Endothelial cell of umbilical vein (primary cell): ENCODE measurements around the gene DNAL1. TPM values are rescaled to one million over a fixed set of nuclear protein-coding genes. Genes with fewer than 3 reads are reported as not detected.

Experiments
- BruUV-seq: library from RNA; stranded (reverse); fragments of 400-500 nt; replicated peaks from 2 replicates; lab custom pipeline; 2021; lab: Mats Ljungman, UMichigan
- CTCF ChIA-PET: fragments of 300-600, 350-600 bp; sonication (Branson Sonifier 250); formaldehyde crosslinking; loops from one replicate; lab custom pipeline; 2021; ENCODE audit warnings: antibody characterized with exemption, inconsistent platforms; lab: Charles Lee
- POLR2A ChIA-PET: fragments of 300-600, 350-600 bp; sonication (Branson Sonifier 250); formaldehyde crosslinking; loops from one replicate; lab custom pipeline; 2021; ENCODE audit warnings: antibody characterized with exemption, inconsistent platforms; lab: Charles Lee
- DNase-seq: peaks from one replicate; pipeline ENCODE4 v3.0.0-alpha.2; 2011; ENCODE audit warnings: low read depth, low spot score
- FAIRE-seq: peaks from 2 replicates; lab custom pipeline; 2011; peaks lifted over from hg19 to GRCh38; lab: Jason Lieb, UNC
- H2AFZ ChIP-seq: 2 replicates; pipeline ENCODE4 v1.6.0; 2012; ENCODE audit warnings: low read depth, low read length, control low read depth, inconsistent platforms
- H3K27ac ChIP-seq: 2 replicates; pipeline ENCODE4 v1.5.1; 2011; ENCODE audit warnings: low read depth, mild to moderate bottlenecking, control low read depth, low read length, moderate library complexity; ENCODE audit not compliant: insufficient read depth
- H3K27me3 ChIP-seq, 2 experiments: 2 replicates each; pipeline versions ENCODE4 v1.6.0 to v1.6.1; 2011; ENCODE audit warnings: low read length in 2 of 2, mixed read lengths in 1 of 2; ENCODE audit not compliant: control insufficient read depth in 2 of 2, insufficient read depth in 2 of 2
- H3K36me3 ChIP-seq, 2 experiments: 2 replicates in 1 of 2; 3 replicates in 1 of 2; pipeline ENCODE4 v1.5.1; 2011; ENCODE audit warnings: low read length in 2 of 2, mild to moderate bottlenecking in 1 of 2, moderate library complexity in 1 of 2; ENCODE audit not compliant: control insufficient read depth in 2 of 2, insufficient read depth in 2 of 2; ENCODE audit errors: extremely low read depth in 1 of 2
- H3K4me1 ChIP-seq: 3 replicates; pipeline ENCODE4 v1.5.1; 2011; ENCODE audit warnings: mild to moderate bottlenecking, low read length; ENCODE audit not compliant: control insufficient read depth, insufficient read depth; ENCODE audit errors: extremely low read depth
- H3K4me2 ChIP-seq: 2 replicates; pipeline ENCODE4 v1.6.1; 2011; ENCODE audit warnings: low read length, control low read depth, mixed read lengths; ENCODE audit not compliant: insufficient read depth
- H3K4me3 ChIP-seq, 3 experiments: fragments of 200-600 bp in 1 of 3; sonication (generic), shearing (Covaris generic) in 1 of 3; replicated peaks in 1 of 3; 2 replicates each; pipeline ENCODE4 v1.5.1; 2011 to 2016; ENCODE audit warnings: control low read depth in 3 of 3, low read length in 3 of 3, mild to moderate bottlenecking in 2 of 3, inconsistent platforms in 1 of 3, low read depth in 1 of 3, moderate library complexity in 1 of 3; ENCODE audit not compliant: insufficient read depth in 1 of 3
- H3K79me2 ChIP-seq: 2 replicates; pipeline ENCODE4 v1.6.0; 2012; ENCODE audit warnings: low read length, inconsistent platforms; ENCODE audit not compliant: control insufficient read depth, insufficient read depth
- H3K9ac ChIP-seq: replicated peaks from 2 replicates; pipeline ENCODE3; 2011; ENCODE audit warnings: low read length, control low read depth; ENCODE audit not compliant: insufficient read depth; ENCODE audit errors: extremely low read depth
- H3K9me1 ChIP-seq: replicated peaks from 3 replicates; pipeline ENCODE4 v1.6.0; 2011; ENCODE audit warnings: mild to moderate bottlenecking, low read length; ENCODE audit not compliant: control insufficient read depth, insufficient read depth; ENCODE audit errors: extremely low read depth
- H3K9me3 ChIP-seq: replicated peaks from 2 replicates; pipeline ENCODE4 v1.5.1; 2012; ENCODE audit warnings: low read length, inconsistent platforms; ENCODE audit not compliant: control insufficient read depth, insufficient read depth
- H4K20me1 ChIP-seq: replicated peaks from 2 replicates; pipeline ENCODE3; 2011; ENCODE audit warnings: mild to moderate bottlenecking, low read length; ENCODE audit not compliant: control insufficient read depth, insufficient read depth; ENCODE audit errors: extremely low read depth
- EZH2 ChIP-seq: IDR thresholded peaks from 2 replicates; pipeline ENCODE4 v1.6.1; 2012; ENCODE audit warnings: borderline replicate concordance, low read depth, mild to moderate bottlenecking, moderate library complexity, low read length, inconsistent platforms; ENCODE audit not compliant: severe bottlenecking
- FOS ChIP-seq: IDR thresholded peaks from 2 replicates; pipeline ENCODE4 v1.6.1; 2011; ENCODE audit warnings: mild to moderate bottlenecking, low read length, moderate library complexity, borderline replicate concordance; ENCODE audit not compliant: insufficient read depth
- GATA2 ChIP-seq: IDR thresholded peaks from 2 replicates; pipeline ENCODE4 v1.7.0; 2011; ENCODE audit warnings: low read depth, mild to moderate bottlenecking, moderate library complexity, mixed read lengths, low read length; ENCODE audit not compliant: insufficient read length, insufficient read depth
- JUN ChIP-seq: IDR thresholded peaks from 2 replicates; pipeline ENCODE4 v1.6.1; 2011; ENCODE audit warnings: borderline replicate concordance, low read depth; ENCODE audit not compliant: insufficient read length, insufficient read depth
- MAX ChIP-seq: IDR thresholded peaks from 2 replicates; pipeline ENCODE4 v1.6.1; 2011; ENCODE audit not compliant: insufficient read depth, insufficient read length
- MYC ChIP-seq: IDR thresholded peaks from one replicate; pipeline ENCODE4 v1.6.1; 2011; ENCODE audit warnings: mild to moderate bottlenecking, low read depth, low read length
- POLR2A ChIP-seq: IDR thresholded peaks from 2 replicates; pipeline ENCODE4 v1.6.1; 2012; ENCODE audit warnings: low read depth, mild to moderate bottlenecking, control low read depth, low read length
- POLR2AphosphoS5 ChIP-seq: IDR thresholded peaks from 2 replicates; pipeline ENCODE4 v1.6.1; 2012; ENCODE audit warnings: low read depth, mild to moderate bottlenecking, control low read depth, low read length, moderate library complexity; ENCODE audit not compliant: insufficient read depth
- dilution Hi-C: fragments of 300-500 bp; cut with MboI; formaldehyde crosslinking; loops from one replicate; pipeline ENCODE4 v1.15.0; 2019; ENCODE audit warnings: low sequenced_read_pairs; ENCODE audit not compliant: extremely low pct_ligation_motif_present
- intact Hi-C: fragments of 100-400 bp; cut with micrococcal nuclease; formaldehyde crosslinking; loops from one replicate; pipeline ENCODE4 v1.10.0; 2022
- polyA plus RNA-seq, 4 experiments: library from polyadenylated mRNA; depleted of rRNA in 3 of 4; stranded (reverse) in 3 of 4; unstranded in 1 of 4; fragments of >200 nt; gene quantifications; 2 replicates each; pipeline versions ENCODE4 v1.2.1 to v1.2.3, GENCODE V29; 2011 to 2012; ENCODE audit warnings: missing spikeins in 1 of 4
- total RNA-seq: library from RNA; stranded (reverse); gene quantifications from 2 replicates; pipeline ENCODE4 v1.2.3, GENCODE V29; 2021
- TF ChIP-seq, protein P1 (sequence below), 2 donors: IDR thresholded peaks; 1 replicate in 1 of 2; 2 replicates in 1 of 2; pipeline ENCODE4 v1.5.1; 2011; ENCODE audit warnings: low read length in 2 of 2, mild to moderate bottlenecking in 2 of 2, moderate library complexity in 2 of 2, control low read depth in 1 of 2, inconsistent platforms in 1 of 2, low read depth in 1 of 2; ENCODE audit not compliant: insufficient read depth in 1 of 2; ENCODE audit errors: extremely low read depth in 1 of 2

Gene DNAL1
- total and polyA plus RNA-seq, 2 donors (not counting 3 experiments of a cell fraction or from before 2014, with no cell fraction given), result 2.4 to 15.3 TPM

- Histone ChIP-seq H3K4me2 (no peak overlapping the region), H3K9me3 (no peaks in the 10 kb centered on the region), H3K27ac (no peak overlapping the region), H3K4me1 (no peaks in the 10 kb centered on the region), H3K79me2 (no peaks in the 10 kb centered on the region), H3K36me3 (no peaks in the 10 kb centered on the region), H4K20me1 (no peaks in the 10 kb centered on the region), H3K9ac (no peak overlapping the region), H3K27me3 (no peaks in the 10 kb centered on the region), H3K9me1 (no peaks in the 10 kb centered on the region), H3K4me3 (no peak overlapping the region), H2AFZ (no peak overlapping the region)
- ChIA-PET CTCF (no interaction called here), POLR2A (no interaction called here)
- intact Hi-C loops (no loop called here), dilution Hi-C loops (no loop called here)
- FAIRE-seq, result no peak
- DNase-seq, result no peak
- TF ChIP-seq EZH2, result no peak
- no peak for TF ChIP-seq JUN
- TF ChIP-seq MYC, result no peak
- no peak for TF ChIP-seq GATA2
- TF ChIP-seq FOS, result no peak
- TF ChIP-seq, protein P1, sequence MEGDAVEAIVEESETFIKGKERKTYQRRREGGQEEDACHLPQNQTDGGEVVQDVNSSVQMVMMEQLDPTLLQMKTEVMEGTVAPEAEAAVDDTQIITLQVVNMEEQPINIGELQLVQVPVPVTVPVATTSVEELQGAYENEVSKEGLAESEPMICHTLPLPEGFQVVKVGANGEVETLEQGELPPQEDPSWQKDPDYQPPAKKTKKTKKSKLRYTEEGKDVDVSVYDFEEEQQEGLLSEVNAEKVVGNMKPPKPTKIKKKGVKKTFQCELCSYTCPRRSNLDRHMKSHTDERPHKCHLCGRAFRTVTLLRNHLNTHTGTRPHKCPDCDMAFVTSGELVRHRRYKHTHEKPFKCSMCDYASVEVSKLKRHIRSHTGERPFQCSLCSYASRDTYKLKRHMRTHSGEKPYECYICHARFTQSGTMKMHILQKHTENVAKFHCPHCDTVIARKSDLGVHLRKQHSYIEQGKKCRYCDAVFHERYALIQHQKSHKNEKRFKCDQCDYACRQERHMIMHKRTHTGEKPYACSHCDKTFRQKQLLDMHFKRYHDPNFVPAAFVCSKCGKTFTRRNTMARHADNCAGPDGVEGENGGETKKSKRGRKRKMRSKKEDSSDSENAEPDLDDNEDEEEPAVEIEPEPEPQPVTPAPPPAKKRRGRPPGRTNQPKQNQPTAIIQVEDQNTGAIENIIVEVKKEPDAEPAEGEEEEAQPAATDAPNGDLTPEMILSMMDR (IDR thresholded peaks at IDR 0.05; ENCODE audit: extremely low read depth in 1 of 2, insufficient read depth in 1 of 2, low read depth in 1 of 2, low read length in 2 of 2), result no peak
- TF ChIP-seq MAX, result no peak
- no peak for TF ChIP-seq POLR2AphosphoS5
- TF ChIP-seq POLR2A, result no peak
- no TSS peak for BruUV-seq
These were observed 30.2 kb downstream of the DNAL1 start for GRCh38 chr14:73674986-73675385.
